Stimulated activated CD8-positive, alpha-beta memory T cell treated with anti-CD3 and anti-CD28 coated beads, Interleukin-4, amount 100 ng/mL, for 4 hours (primary cell): ENCODE measurements around the gene COG1.

ENCODE experiments used
- DNase-seq, 2 donors: peaks; one replicate each; pipeline ENCODE4 v3.0.0-alpha.2; 2020; ENCODE audit warnings: low read depth in 2 of 2, low spot score in 1 of 2

Gene COG1

GRCh38 chr17:73166731-73167581 is 25.9 kb upstream of the COG1 start:
- DNase-seq: no peak

DNA sequence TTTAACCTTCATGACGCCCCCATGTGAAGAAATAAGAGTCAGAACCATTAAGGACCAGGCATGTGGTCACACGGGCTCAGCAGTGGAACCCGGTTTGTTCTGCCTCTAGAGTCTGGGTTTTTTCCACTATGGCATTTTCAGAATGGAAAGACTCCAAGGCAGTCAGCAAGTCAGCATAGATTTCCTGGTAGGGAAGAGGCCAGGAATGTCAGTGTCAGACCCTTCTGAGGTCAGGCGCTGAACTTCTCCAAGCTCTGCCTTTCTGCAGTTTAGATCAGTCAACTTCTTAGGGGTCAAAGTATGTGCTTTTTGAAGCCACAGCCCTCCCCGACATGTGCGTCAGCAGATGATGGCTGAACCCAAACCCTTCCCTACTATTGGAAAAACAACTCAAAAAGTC is 24.2 kb upstream of the COG1 start:
- no peak for DNase-seq

DNA sequence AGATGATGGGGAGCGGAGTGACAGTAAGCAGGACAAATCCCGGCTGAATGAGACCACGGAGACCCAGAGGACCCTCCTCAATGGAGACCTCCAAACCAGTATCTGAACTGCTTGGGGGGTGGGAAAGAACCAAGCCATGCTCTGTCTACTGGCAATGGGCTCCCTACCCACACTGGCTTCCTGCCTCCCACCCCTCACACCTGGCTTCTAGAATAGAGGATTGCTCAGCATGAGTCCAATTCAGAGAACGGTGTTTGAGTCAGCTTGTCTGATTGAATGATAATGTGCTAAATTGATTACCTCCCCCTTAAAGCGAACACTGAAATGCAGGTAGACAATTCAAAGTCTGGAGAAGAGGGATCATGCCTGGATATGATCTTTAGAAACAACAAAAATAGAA is 22.5 kb upstream of the COG1 start:
- DNase-seq: no peak

- no peak for DNase-seq
These were observed 20.6 kb upstream of the COG1 start for GRCh38 chr17:73172252-73172651.

GRCh38 chr17:73174126-73174525 is 18.7 kb upstream of the COG1 start:
- no peak for DNase-seq

GRCh38 chr17:73175962-73176565 is 16.8 kb upstream of the COG1 start:
- no peak for DNase-seq

- DNase-seq: no peak
These were observed 13.5 kb upstream of the COG1 start for GRCh38 chr17:73179387-73179786.

GRCh38 chr17:73179878-73180277 is 13.0 kb upstream of the COG1 start:
- no peak for DNase-seq

- no peak for DNase-seq
These were observed 10.1 kb upstream of the COG1 start for GRCh38 chr17:73182616-73183310.

DNA sequence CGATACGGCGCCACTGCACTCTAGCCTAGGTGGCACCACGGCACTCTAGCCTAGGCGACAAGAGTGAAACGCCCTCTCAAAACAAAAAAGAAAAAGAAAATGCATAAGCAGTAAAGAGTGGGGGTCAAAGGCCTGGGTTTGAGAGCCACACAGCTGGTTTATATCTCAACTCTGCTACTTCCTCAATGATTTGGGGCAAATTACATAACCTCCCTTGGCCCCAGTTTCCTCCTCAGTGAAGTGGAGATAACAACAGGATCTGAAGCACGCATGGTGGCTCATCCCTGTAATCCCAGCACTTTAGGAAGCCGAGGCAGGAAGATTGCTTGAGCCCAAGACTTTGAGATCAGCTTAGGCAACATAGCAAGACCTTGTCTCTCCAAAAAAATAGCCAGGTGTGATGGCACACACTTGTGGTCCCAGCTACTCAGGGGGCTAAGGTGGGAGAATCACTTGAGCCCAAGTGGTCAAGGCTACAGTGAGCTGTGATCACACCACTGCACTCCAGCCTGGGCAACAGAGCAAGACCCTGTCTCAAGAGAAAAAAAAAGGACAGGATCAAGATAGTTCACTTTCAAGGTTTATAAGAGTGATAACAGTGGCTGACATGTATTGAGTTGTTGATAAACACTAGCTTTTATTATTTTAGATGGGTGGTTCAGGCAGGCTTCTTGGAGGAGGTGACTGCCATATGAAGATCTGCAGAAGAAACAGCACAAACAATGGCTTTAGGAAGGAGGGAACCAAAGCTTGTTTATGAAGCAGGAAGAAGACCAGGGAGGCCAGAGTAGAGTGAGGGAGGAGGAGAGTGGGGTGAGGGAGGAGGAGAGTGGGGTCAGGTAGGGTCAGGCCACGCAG is 8.5 kb upstream of the COG1 start:
- no peak for DNase-seq

GRCh38 chr17:73186283-73187050 is 6.4 kb upstream of the COG1 start:
- no peak for DNase-seq

GRCh38 chr17:73187203-73187769 is 5.6 kb upstream of the COG1 start:
- DNase-seq: no peak

- no peak for DNase-seq
These were observed 4.8 kb upstream of the COG1 start for GRCh38 chr17:73188011-73188410.

GRCh38 chr17:73189417-73190099 is 3.3 kb upstream of the COG1 start:
- DNase-seq: no peak

DNA sequence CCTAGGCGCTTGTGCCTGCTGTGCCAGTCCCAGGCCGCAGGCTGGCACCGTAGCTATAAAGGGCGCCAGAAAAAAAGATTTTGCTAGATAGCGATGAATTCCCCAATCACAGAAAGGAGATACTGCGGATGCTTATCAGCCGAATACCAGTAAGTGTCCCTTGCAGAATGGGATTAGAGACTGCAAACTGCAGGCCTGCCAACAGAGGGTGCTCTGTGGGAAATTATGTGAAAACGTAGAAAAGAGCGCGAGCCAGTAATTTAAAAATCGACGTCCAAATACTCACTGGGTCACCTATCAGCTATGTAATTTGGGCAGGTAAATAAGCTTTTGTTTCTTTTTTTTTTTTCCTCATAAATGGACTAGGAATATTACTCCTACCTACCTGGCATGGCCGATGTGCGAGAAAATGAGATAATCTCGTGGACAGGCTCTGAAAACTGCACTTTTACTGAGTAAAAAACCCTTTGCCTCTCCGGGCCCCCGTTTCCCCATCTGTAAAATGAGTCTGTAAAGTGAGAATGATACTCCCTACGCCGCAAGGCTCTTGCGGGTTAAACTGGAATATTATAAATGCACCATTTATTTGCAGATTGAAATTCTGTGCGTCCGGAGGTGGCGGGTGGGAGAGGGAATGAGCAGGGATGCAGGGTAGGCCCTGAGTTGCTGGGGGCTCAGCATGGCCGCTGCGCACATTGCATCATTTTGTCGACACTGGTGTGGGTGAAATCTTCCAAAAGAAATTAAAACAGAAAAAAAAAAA is 1.2 kb upstream of the COG1 start:
- DNase-seq: peak; percentile 28 to 43

- DNase-seq: peak; percentile 10 to 16
These were observed 505 bp upstream of the COG1 start for GRCh38 chr17:73192206-73192893.

DNA sequence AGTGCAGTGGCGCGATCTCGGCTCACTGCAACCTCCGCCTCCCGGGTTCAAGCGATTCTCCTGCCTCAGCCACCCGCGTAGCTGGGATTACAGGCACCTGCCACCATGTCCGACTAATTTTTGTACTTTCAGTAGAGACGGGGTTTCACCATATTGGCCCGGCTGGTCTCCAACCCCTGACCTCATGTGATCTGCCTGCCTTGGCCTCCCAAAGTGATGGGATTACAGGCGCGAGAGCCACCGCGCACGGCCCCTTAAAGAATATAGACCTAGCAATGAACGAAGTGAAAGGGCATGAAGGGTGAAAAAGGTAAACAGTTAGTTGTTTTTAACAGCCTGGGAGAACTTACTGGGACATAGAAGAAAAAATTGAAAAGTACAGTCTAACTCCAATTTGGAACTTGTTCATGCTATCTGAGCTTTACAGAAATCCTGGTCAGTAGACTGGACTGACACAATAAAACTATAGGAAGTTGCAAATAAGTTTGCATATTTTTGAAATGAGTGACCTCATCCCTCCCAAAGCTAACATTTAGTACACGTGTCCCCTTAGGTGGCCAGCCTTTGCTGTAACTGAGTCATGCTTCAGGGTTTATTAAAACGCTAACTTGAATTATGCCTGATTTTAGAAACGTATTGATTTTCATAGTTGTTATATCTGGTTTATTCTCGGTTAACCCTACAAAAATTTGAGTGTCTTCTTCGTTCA is 1.8 kb downstream of the COG1 start:
- DNase-seq: no peak

DNA sequence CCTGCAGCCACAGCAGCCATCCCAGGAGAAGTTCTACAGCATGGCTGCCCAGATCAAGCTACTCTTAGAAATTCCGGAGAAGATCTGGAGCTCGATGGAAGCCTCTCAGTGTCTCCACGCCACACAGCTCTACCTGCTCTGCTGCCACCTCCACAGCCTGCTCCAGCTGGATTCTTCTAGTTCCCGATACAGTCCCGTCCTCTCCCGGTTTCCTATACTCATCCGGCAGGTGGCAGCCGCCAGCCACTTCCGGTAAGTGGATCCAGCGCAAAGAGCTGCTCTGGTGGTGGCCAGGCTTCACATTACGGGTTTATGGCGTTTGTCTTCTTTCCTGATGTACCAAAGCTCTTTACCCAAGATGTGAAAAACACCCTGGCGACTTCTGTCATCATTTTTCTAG is 3.6 kb downstream of the COG1 start:
- DNase-seq: no peak
